WERI-Rb-1 (cell line): ENCODE data around the gene LRFN2.

Experiments used
- DNase-seq: peaks from one replicate; pipeline ENCODE4 v3.0.0-alpha.2; 2020
- H3K27ac ChIP-seq: fragments of 250-450 bp; sonication (Bioruptor Pico); 2 replicates; pipeline ENCODE4 v1.5.1; 2020; ENCODE audit warnings: mild to moderate bottlenecking, moderate library complexity
- H3K27me3 ChIP-seq: fragments of 250-450 bp; sonication (Bioruptor Pico); 2 replicates; pipeline ENCODE4 v1.5.1; 2021; ENCODE audit warnings: mild to moderate bottlenecking, low read depth, moderate library complexity; ENCODE audit not compliant: insufficient read depth, severe bottlenecking
- H3K36me3 ChIP-seq: fragments of 250-450 bp; sonication (Bioruptor Pico); 2 replicates; pipeline ENCODE4 v1.5.1; 2020; ENCODE audit warnings: mild to moderate bottlenecking, moderate library complexity
- H3K4me3 ChIP-seq: 2 replicates; pipeline ENCODE4 v1.5.1; 2011; ENCODE audit warnings: low read depth, mild to moderate bottlenecking, control low read depth, low read length
- H3K9me3 ChIP-seq: fragments of 250-450 bp; sonication (Bioruptor Pico); 2 replicates; pipeline ENCODE4 v1.5.1; 2021; ENCODE audit warnings: mild to moderate bottlenecking, moderate library complexity; ENCODE audit not compliant: severe bottlenecking
- TF ChIP-seq, protein P1 (sequence below): IDR thresholded peaks from 2 replicates; pipeline ENCODE4 v1.5.1; 2011; ENCODE audit warnings: low read depth, mild to moderate bottlenecking, control low read depth, inconsistent platforms, low read length

The LRFN2 gene

GRCh38 chr6:40537446-40537845 lies 49.7 kb downstream of the LRFN2 start:
- TF ChIP-seq, protein P1, sequence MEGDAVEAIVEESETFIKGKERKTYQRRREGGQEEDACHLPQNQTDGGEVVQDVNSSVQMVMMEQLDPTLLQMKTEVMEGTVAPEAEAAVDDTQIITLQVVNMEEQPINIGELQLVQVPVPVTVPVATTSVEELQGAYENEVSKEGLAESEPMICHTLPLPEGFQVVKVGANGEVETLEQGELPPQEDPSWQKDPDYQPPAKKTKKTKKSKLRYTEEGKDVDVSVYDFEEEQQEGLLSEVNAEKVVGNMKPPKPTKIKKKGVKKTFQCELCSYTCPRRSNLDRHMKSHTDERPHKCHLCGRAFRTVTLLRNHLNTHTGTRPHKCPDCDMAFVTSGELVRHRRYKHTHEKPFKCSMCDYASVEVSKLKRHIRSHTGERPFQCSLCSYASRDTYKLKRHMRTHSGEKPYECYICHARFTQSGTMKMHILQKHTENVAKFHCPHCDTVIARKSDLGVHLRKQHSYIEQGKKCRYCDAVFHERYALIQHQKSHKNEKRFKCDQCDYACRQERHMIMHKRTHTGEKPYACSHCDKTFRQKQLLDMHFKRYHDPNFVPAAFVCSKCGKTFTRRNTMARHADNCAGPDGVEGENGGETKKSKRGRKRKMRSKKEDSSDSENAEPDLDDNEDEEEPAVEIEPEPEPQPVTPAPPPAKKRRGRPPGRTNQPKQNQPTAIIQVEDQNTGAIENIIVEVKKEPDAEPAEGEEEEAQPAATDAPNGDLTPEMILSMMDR = no peak
- no peaks in the 10 kb centered on the region for H3K27me3 ChIP-seq
- peaks cover 10% of the 10 kb centered on the region for H3K36me3 ChIP-seq
- no peak for DNase-seq
- no peaks in the 10 kb centered on the region for H3K9me3 ChIP-seq
- H3K4me3 ChIP-seq = no peak overlapping the region
- no peak overlapping the region for H3K27ac ChIP-seq

DNA sequence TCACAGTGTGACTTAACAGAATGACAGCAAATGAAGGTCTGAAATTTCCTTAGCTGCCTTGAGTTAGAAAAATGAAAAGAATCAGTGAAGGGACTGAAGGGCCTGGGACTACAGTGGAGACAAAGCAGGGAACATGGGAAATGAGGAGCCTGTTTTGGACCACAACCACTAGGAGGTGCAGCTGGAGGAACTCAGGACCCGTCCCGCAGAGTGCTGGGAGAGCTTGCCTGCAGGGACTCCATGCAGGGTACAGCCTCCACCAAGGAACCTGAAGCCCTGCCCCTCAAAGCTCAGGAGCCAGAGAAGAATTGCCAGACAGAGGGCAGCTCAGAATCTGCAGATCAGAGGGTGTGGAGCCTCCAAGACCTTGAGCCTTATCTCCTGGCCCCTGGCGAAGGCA lies 50.7 kb downstream of the LRFN2 start:
- Histone ChIP-seq H3K27me3 (no peaks in the 10 kb centered on the region), H3K36me3 (peaks cover 8% of the 10 kb centered on the region), H3K27ac (no peak overlapping the region), H3K9me3 (no peaks in the 10 kb centered on the region), H3K4me3 (no peak overlapping the region)
- TF ChIP-seq, protein P1 = peak; percentile 78
- peak; percentile 65 for DNase-seq

DNA sequence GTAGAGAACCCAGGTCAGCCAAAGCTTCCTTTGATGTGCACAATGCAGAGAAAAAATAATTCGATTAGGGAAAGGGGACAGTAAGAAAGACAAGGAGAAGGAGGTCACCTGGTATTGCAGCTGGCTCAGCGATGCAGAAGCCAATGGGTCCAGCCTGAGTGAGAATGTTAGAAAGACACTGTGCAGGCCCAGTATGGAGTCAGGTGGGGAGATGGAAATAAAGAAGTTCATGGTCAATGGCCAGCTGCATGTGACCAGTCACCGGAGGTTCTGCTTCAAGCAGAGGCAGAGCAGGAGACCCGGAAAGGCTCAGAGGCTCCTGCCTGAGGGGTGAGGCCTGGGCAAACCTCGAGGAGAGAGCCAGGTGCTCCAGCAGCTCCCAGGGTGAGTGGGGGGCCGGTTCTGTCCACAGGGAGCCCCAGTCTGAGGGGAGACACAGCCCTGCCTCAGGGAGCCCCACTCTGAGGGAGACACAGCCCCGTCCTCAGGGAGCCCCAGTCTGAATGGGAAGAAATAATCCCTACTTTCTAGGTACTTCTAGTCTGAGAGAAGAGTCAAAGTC lies 51.3 kb downstream of the LRFN2 start:
- H3K9me3 ChIP-seq = no peaks in the 10 kb centered on the region
- DNase-seq = no peak
- no peaks in the 10 kb centered on the region for H3K27me3 ChIP-seq
- TF ChIP-seq, protein P1 = no peak
- H3K36me3 ChIP-seq = peaks cover 8% of the 10 kb centered on the region
- H3K4me3 ChIP-seq = no peak overlapping the region
- H3K27ac ChIP-seq = no peak overlapping the region

- TF ChIP-seq, protein P1 = no peak
- Histone ChIP-seq H3K27me3 (no peaks in the 10 kb centered on the region), H3K36me3 (peaks cover 8% of the 10 kb centered on the region), H3K9me3 (no peaks in the 10 kb centered on the region), H3K4me3 (no peak overlapping the region), H3K27ac (no peak overlapping the region)
- DNase-seq = peak; percentile 50
Measured at GRCh38 chr6:40535110-40535818, 51.9 kb downstream of the LRFN2 start.

GRCh38 chr6:40532349-40533000 lies 54.7 kb downstream of the LRFN2 start:
- H3K27me3 ChIP-seq = no peaks in the 10 kb centered on the region
- H3K27ac ChIP-seq = no peak overlapping the region
- DNase-seq = no peak
- TF ChIP-seq, protein P1 = no peak
- no peaks in the 10 kb centered on the region for H3K9me3 ChIP-seq
- H3K4me3 ChIP-seq = no peak overlapping the region
- H3K36me3 ChIP-seq = peaks cover 8% of the 10 kb centered on the region
